ENCODE data around the gene MYBPC2. TPM values are rescaled to one million over a fixed set of nuclear protein-coding genes. Genes with fewer than 3 reads are reported as not detected.
A peak's percentile ranks its signal among the peaks of the same experiment; 100 is the strongest.

MYBPC2 gene
- total and polyA plus RNA-seq, 9 of the 15 experiments (the other 6 are each of a cell fraction or from before 2014, with no cell fraction given) = 0.01 to 0.14 (median 0.04) TPM; not detected in 6

GRCh38 chr19:50431343-50432220, 1.1 kb upstream of the MYBPC2 start (continued):
- no peak for TF ChIP-seq ZNF449 (CRISPR knock-in tag; IDR thresholded peaks at IDR 0.05)
- peak; percentile 91 for TF ChIP-seq CREB1 (IDR thresholded peaks at IDR 0.05)
- peak; percentile 98 for TF ChIP-seq CREB1 (CRISPR knock-in tag; IDR thresholded peaks at IDR 0.05)
- TF ChIP-seq ZNF354B (CRISPR knock-in tag; IDR thresholded peaks at IDR 0.05) = no peak
- TF ChIP-seq ZNF589 (CRISPR knock-in tag; IDR thresholded peaks at IDR 0.05; ENCODE audit: low read depth) = no peak
- peak; percentile 98 for TF ChIP-seq CREM (IDR thresholded peaks at IDR 0.05; ENCODE audit: low read depth)
- TF ChIP-seq MGA (IDR thresholded peaks at IDR 0.05) = peak; percentile 62
- no peak for TF ChIP-seq ASH1L (IDR thresholded peaks at IDR 0.05; ENCODE audit: borderline replicate concordance, low read depth, partially characterized antibody)
- no peak for TF ChIP-seq SMARCB1 (IDR thresholded peaks at IDR 0.05; ENCODE audit: insufficient read length, low read depth)
- peak in 1 of 2 experiments; percentile 77; a peak in 1 of 4 replicates for TF ChIP-seq TEAD1 (CRISPR knock-in tag; IDR thresholded peaks at IDR 0.05)
- no peak for TF ChIP-seq ZFP1 (CRISPR knock-in tag; IDR thresholded peaks at IDR 0.05)
- TF ChIP-seq XRCC4 (IDR thresholded peaks at IDR 0.05; ENCODE audit: extremely low read depth, insufficient read depth, insufficient read length) = no peak
- TF ChIP-seq POLR2A (conservative IDR thresholded peaks at IDR 0.05) = peak; percentile 68
- no peak for TF ChIP-seq RAD21 (CRISPR knock-in tag; conservative IDR thresholded peaks at IDR 0.05 in 1 of 2, IDR thresholded peaks at IDR 0.05 in 1 of 2)
- TF ChIP-seq PHF8 (IDR thresholded peaks at IDR 0.05; ENCODE audit: borderline replicate concordance, low read length) = peak; percentile 54; the same call in 1 of the 2 replicates

All from K562 (cell line).